ENCODE measurements around the gene MRPS31.

DNA sequence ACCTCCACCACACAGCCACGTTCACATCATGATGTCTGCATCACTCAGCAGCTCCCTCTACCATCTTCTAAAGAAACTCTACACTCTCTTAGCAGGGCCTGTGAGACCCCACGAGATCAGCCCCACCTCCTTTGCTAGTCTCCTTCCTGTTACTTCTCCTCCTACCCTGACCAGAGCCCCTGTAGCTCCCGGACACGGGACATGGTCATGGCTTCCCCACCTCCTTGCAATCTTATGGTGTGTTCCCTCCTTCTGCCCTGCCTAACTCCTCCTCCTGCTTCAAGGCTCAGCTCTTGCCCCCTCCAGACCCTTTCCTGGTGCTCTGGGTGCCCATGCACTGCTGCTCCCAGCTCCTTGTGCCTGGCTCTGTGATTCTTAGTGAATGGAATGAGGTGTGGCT is 8.1 kb upstream of the MRPS31 start:
- TF ChIP-seq POLR2AphosphoS5 (IDR thresholded peaks at IDR 0.05; ENCODE audit: borderline replicate concordance, low read depth, low read length) (no peak), EZH2 (IDR thresholded peaks at IDR 0.05) (no peak)

Data from SK-N-MC (cell line).